ENCODE measurements around the gene CMC2.

Gene CMC2

GRCh38 chr16:80997964-80998620 lies 8.6 kb downstream of the CMC2 start:
- H3K4me3 ChIP-seq (ENCODE audit: low read depth, low read length) = no peak overlapping the region
- no peak overlapping the region for H3K9ac ChIP-seq (ENCODE audit: low read depth, low read length)
- no peaks in the 10 kb centered on the region for H3K36me3 ChIP-seq (ENCODE audit: control insufficient read depth, insufficient read depth, low read length)
- no peaks in the 10 kb centered on the region for H3K27me3 ChIP-seq (ENCODE audit: control insufficient read depth, insufficient read depth, low read length)
- no peaks in the 10 kb centered on the region for H3K9me3 ChIP-seq (ENCODE audit: control insufficient read depth, insufficient read depth, low read length)
- H3K4me1 ChIP-seq (ENCODE audit: control insufficient read depth, insufficient read depth, low read length) = no peaks in the 10 kb centered on the region

- H3K36me3 ChIP-seq (ENCODE audit: control insufficient read depth, insufficient read depth, low read length) = no peaks in the 10 kb centered on the region
- H3K4me3 ChIP-seq (ENCODE audit: low read depth, low read length) = no peak overlapping the region
- H3K27me3 ChIP-seq (ENCODE audit: control insufficient read depth, insufficient read depth, low read length) = no peaks in the 10 kb centered on the region
- H3K4me1 ChIP-seq (ENCODE audit: control insufficient read depth, insufficient read depth, low read length) = no peaks in the 10 kb centered on the region
- H3K9me3 ChIP-seq (ENCODE audit: control insufficient read depth, insufficient read depth, low read length) = no peaks in the 10 kb centered on the region
- H3K9ac ChIP-seq (ENCODE audit: low read depth, low read length) = no peak overlapping the region
Measured at GRCh38 chr16:80997139-80997798, 9.4 kb downstream of the CMC2 start.

GRCh38 chr16:80996688-80997138 lies 10.0 kb downstream of the CMC2 start:
- Histone ChIP-seq H3K36me3 (ENCODE audit: control insufficient read depth, insufficient read depth, low read length) (no peaks in the 10 kb centered on the region), H3K9me3 (ENCODE audit: control insufficient read depth, insufficient read depth, low read length) (no peaks in the 10 kb centered on the region), H3K4me1 (ENCODE audit: control insufficient read depth, insufficient read depth, low read length) (no peaks in the 10 kb centered on the region), H3K27me3 (ENCODE audit: control insufficient read depth, insufficient read depth, low read length) (no peaks in the 10 kb centered on the region), H3K4me3 (ENCODE audit: low read depth, low read length) (no peak overlapping the region), H3K9ac (ENCODE audit: low read depth, low read length) (no peak overlapping the region)

- no peak overlapping the region for H3K4me3 ChIP-seq (ENCODE audit: low read depth, low read length)
- no peak overlapping the region for H3K9ac ChIP-seq (ENCODE audit: low read depth, low read length)
- H3K9me3 ChIP-seq (ENCODE audit: control insufficient read depth, insufficient read depth, low read length) = no peaks in the 10 kb centered on the region
- no peaks in the 10 kb centered on the region for H3K36me3 ChIP-seq (ENCODE audit: control insufficient read depth, insufficient read depth, low read length)
- no peaks in the 10 kb centered on the region for H3K4me1 ChIP-seq (ENCODE audit: control insufficient read depth, insufficient read depth, low read length)
- no peaks in the 10 kb centered on the region for H3K27me3 ChIP-seq (ENCODE audit: control insufficient read depth, insufficient read depth, low read length)
Measured at GRCh38 chr16:80994451-80994850, 12.2 kb downstream of the CMC2 start.

- no peak overlapping the region for H3K4me3 ChIP-seq (ENCODE audit: low read depth, low read length)
- no peaks in the 10 kb centered on the region for H3K9me3 ChIP-seq (ENCODE audit: control insufficient read depth, insufficient read depth, low read length)
- no peak overlapping the region for H3K9ac ChIP-seq (ENCODE audit: low read depth, low read length)
Measured at GRCh38 chr16:80993834-80994233, 12.9 kb downstream of the CMC2 start.

GRCh38 chr16:80993307-80993706 lies 13.4 kb downstream of the CMC2 start:
- H3K27me3 ChIP-seq (ENCODE audit: control insufficient read depth, insufficient read depth, low read length) = no peaks in the 10 kb centered on the region
- no peak overlapping the region for H3K4me3 ChIP-seq (ENCODE audit: low read depth, low read length)
- no peaks in the 10 kb centered on the region for H3K9me3 ChIP-seq (ENCODE audit: control insufficient read depth, insufficient read depth, low read length)
- H3K4me1 ChIP-seq (ENCODE audit: control insufficient read depth, insufficient read depth, low read length) = no peaks in the 10 kb centered on the region
- no peaks in the 10 kb centered on the region for H3K36me3 ChIP-seq (ENCODE audit: control insufficient read depth, insufficient read depth, low read length)
- no peak overlapping the region for H3K9ac ChIP-seq (ENCODE audit: low read depth, low read length)

More at GRCh38 chr16:80993834-80994233, 12.9 kb downstream of the CMC2 start:
- Histone ChIP-seq H3K4me1 (ENCODE audit: control insufficient read depth, insufficient read depth, low read length) (no peaks in the 10 kb centered on the region), H3K36me3 (ENCODE audit: control insufficient read depth, insufficient read depth, low read length) (no peaks in the 10 kb centered on the region), H3K27me3 (ENCODE audit: control insufficient read depth, insufficient read depth, low read length) (no peaks in the 10 kb centered on the region)

GRCh38 chr16:80992676-80993293 lies 13.9 kb downstream of the CMC2 start:
- no peaks in the 10 kb centered on the region for H3K36me3 ChIP-seq (ENCODE audit: control insufficient read depth, insufficient read depth, low read length)
- H3K4me1 ChIP-seq (ENCODE audit: control insufficient read depth, insufficient read depth, low read length) = no peaks in the 10 kb centered on the region
- H3K9ac ChIP-seq (ENCODE audit: low read depth, low read length) = no peak overlapping the region
- H3K27me3 ChIP-seq (ENCODE audit: control insufficient read depth, insufficient read depth, low read length) = no peaks in the 10 kb centered on the region
- no peak overlapping the region for H3K4me3 ChIP-seq (ENCODE audit: low read depth, low read length)
- H3K9me3 ChIP-seq (ENCODE audit: control insufficient read depth, insufficient read depth, low read length) = no peaks in the 10 kb centered on the region

GRCh38 chr16:80991792-80992430 lies 14.8 kb downstream of the CMC2 start:
- no peaks in the 10 kb centered on the region for H3K4me1 ChIP-seq (ENCODE audit: control insufficient read depth, insufficient read depth, low read length)
- no peaks in the 10 kb centered on the region for H3K27me3 ChIP-seq (ENCODE audit: control insufficient read depth, insufficient read depth, low read length)
- no peak overlapping the region for H3K4me3 ChIP-seq (ENCODE audit: low read depth, low read length)
- H3K36me3 ChIP-seq (ENCODE audit: control insufficient read depth, insufficient read depth, low read length) = no peaks in the 10 kb centered on the region
- no peaks in the 10 kb centered on the region for H3K9me3 ChIP-seq (ENCODE audit: control insufficient read depth, insufficient read depth, low read length)
- H3K9ac ChIP-seq (ENCODE audit: low read depth, low read length) = no peak overlapping the region

- H3K4me1 ChIP-seq (ENCODE audit: control insufficient read depth, insufficient read depth, low read length) = no peaks in the 10 kb centered on the region
- H3K27me3 ChIP-seq (ENCODE audit: control insufficient read depth, insufficient read depth, low read length) = no peaks in the 10 kb centered on the region
- no peak overlapping the region for H3K9ac ChIP-seq (ENCODE audit: low read depth, low read length)
- no peaks in the 10 kb centered on the region for H3K9me3 ChIP-seq (ENCODE audit: control insufficient read depth, insufficient read depth, low read length)
- no peaks in the 10 kb centered on the region for H3K36me3 ChIP-seq (ENCODE audit: control insufficient read depth, insufficient read depth, low read length)
- no peak overlapping the region for H3K4me3 ChIP-seq (ENCODE audit: low read depth, low read length)
Measured at GRCh38 chr16:80990978-80991377, 15.7 kb downstream of the CMC2 start.

- H3K4me1 ChIP-seq (ENCODE audit: control insufficient read depth, insufficient read depth, low read length) = no peaks in the 10 kb centered on the region
Measured at GRCh38 chr16:80990577-80990976, 16.1 kb downstream of the CMC2 start.

GRCh38 chr16:80989801-80990200 lies 16.9 kb downstream of the CMC2 start:
- Histone ChIP-seq H3K4me1 (ENCODE audit: control insufficient read depth, insufficient read depth, low read length) (no peaks in the 10 kb centered on the region), H3K27me3 (ENCODE audit: control insufficient read depth, insufficient read depth, low read length) (no peaks in the 10 kb centered on the region), H3K9ac (ENCODE audit: low read depth, low read length) (no peak overlapping the region), H3K9me3 (ENCODE audit: control insufficient read depth, insufficient read depth, low read length) (no peaks in the 10 kb centered on the region), H3K4me3 (ENCODE audit: low read depth, low read length) (no peak overlapping the region), H3K36me3 (ENCODE audit: control insufficient read depth, insufficient read depth, low read length) (no peaks in the 10 kb centered on the region)

More at GRCh38 chr16:80990577-80990976, 16.1 kb downstream of the CMC2 start:
- H3K9me3 ChIP-seq (ENCODE audit: control insufficient read depth, insufficient read depth, low read length) = no peaks in the 10 kb centered on the region
- no peak overlapping the region for H3K4me3 ChIP-seq (ENCODE audit: low read depth, low read length)
- no peak overlapping the region for H3K9ac ChIP-seq (ENCODE audit: low read depth, low read length)
- H3K36me3 ChIP-seq (ENCODE audit: control insufficient read depth, insufficient read depth, low read length) = no peaks in the 10 kb centered on the region
- H3K27me3 ChIP-seq (ENCODE audit: control insufficient read depth, insufficient read depth, low read length) = no peaks in the 10 kb centered on the region

Measured in iPS-15b (cell line).